ENCODE results near the gene MFRP. TPM values are rescaled to one million over a fixed set of nuclear protein-coding genes. Genes with fewer than 3 reads are reported as not detected.

The MFRP gene
- total RNA-seq, 1 experiment from 2014 or later = not detected

DNA sequence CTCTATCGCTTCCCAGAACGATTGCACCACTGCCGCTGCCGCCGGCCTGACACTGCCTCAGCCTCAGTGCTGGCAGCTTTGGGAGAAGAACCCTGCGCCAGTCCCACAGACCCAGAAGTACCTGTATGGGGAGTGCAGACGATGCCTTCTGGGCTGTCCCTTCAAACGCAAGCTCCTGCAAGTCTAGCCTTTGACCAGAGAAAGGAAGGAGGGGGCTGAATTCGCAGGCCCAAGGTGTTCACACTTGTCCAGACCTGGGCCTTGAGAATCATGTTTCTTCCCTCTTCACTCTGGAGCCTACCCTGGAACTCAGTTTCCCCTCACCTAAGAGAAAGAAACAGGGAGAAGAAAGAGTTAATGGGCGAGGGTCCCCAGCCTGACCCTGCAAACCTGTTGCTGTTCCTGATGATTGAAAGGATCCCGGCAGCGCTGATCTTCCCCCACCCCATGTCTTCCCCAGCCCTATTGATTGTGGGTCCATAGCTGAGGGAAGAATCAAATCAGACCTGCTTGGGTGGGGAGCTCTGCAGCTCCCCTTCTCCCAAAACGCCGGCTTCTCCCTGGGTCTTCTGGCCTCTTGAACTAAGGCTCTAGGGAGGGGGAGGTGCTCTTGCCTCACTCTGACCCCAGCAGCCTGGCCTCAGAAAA lies 28.8 kb downstream of the MFRP start:
- H2AFZ ChIP-seq (ENCODE audit: low read length) = 0 out of 2 replicates have a peak overlapping the region, but pooled peaks have one; percentile 25
- peak overlapping the region; percentile 71 for H3K4me2 ChIP-seq (ENCODE audit: low read length)
- CTCF ChIA-PET = interaction anchor here (0.5 kb wide), 1 partner anchor 10 kb away, joined by 3 read pairs; no protein-coding TSS in a partner anchor
- H4K20me1 ChIP-seq (ENCODE audit: low read length) = 0 out of 2 replicates have a peak, but pooled peaks cover 5% of the 10 kb centered on the region
- H3K79me2 ChIP-seq (ENCODE audit: low read length) = peaks cover 29% of the 10 kb centered on the region
- TF ChIP-seq EZH2 (IDR thresholded peaks at IDR 0.05; ENCODE audit: low read length, unreplicated experiment) (no peak), EZH2phosphoT487 (IDR thresholded peaks at IDR 0.05; ENCODE audit: borderline replicate concordance, low read length) (no peak)
- TF ChIP-seq, protein P1, sequence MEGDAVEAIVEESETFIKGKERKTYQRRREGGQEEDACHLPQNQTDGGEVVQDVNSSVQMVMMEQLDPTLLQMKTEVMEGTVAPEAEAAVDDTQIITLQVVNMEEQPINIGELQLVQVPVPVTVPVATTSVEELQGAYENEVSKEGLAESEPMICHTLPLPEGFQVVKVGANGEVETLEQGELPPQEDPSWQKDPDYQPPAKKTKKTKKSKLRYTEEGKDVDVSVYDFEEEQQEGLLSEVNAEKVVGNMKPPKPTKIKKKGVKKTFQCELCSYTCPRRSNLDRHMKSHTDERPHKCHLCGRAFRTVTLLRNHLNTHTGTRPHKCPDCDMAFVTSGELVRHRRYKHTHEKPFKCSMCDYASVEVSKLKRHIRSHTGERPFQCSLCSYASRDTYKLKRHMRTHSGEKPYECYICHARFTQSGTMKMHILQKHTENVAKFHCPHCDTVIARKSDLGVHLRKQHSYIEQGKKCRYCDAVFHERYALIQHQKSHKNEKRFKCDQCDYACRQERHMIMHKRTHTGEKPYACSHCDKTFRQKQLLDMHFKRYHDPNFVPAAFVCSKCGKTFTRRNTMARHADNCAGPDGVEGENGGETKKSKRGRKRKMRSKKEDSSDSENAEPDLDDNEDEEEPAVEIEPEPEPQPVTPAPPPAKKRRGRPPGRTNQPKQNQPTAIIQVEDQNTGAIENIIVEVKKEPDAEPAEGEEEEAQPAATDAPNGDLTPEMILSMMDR (conservative IDR thresholded peaks at IDR 0.05; ENCODE audit: low read depth, low read length) = no peak
- DNase-seq (no peak), ATAC-seq (no peak)
- no peak overlapping the region; the same call in 1 of the 2 replicates for H3K9ac ChIP-seq (ENCODE audit: low read length)
- intact Hi-C loops (cut with micrococcal nuclease) = no loop called here
- no peaks in the 10 kb centered on the region for H3K9me3 ChIP-seq (ENCODE audit: low read length)
- no peaks in the 10 kb centered on the region for H3F3A ChIP-seq (ENCODE audit: low read length, unreplicated experiment)
- H3K4me3 ChIP-seq (ENCODE audit: low read length) = peak overlapping the region; percentile 43; the same call in 1 of the 2 replicates
- H3K27ac ChIP-seq (ENCODE audit: low read length) = peak overlapping the region; percentile 64
- H3K9me2 ChIP-seq (replicated peaks; ENCODE audit: low read length) = no peaks in the 10 kb centered on the region
- H3K4me1 ChIP-seq (ENCODE audit: insufficient read depth, low read length) = peaks cover 50% of the 10 kb centered on the region
- no peaks in the 10 kb centered on the region for H3K27me3 ChIP-seq (ENCODE audit: low read length)
- BruUV-seq (replicated peaks) = no TSS peak
- POLR2A ChIA-PET (ENCODE audit: unreplicated experiment) = interaction anchor here (0.5 to 0.6 kb wide), 2 partner anchors 21 to 43 kb away, joined by 3 to 18 read pairs; no protein-coding TSS in a partner anchor
- peaks cover 19% of the 10 kb centered on the region for H3K36me3 ChIP-seq (ENCODE audit: low read depth, low read length)

DNA sequence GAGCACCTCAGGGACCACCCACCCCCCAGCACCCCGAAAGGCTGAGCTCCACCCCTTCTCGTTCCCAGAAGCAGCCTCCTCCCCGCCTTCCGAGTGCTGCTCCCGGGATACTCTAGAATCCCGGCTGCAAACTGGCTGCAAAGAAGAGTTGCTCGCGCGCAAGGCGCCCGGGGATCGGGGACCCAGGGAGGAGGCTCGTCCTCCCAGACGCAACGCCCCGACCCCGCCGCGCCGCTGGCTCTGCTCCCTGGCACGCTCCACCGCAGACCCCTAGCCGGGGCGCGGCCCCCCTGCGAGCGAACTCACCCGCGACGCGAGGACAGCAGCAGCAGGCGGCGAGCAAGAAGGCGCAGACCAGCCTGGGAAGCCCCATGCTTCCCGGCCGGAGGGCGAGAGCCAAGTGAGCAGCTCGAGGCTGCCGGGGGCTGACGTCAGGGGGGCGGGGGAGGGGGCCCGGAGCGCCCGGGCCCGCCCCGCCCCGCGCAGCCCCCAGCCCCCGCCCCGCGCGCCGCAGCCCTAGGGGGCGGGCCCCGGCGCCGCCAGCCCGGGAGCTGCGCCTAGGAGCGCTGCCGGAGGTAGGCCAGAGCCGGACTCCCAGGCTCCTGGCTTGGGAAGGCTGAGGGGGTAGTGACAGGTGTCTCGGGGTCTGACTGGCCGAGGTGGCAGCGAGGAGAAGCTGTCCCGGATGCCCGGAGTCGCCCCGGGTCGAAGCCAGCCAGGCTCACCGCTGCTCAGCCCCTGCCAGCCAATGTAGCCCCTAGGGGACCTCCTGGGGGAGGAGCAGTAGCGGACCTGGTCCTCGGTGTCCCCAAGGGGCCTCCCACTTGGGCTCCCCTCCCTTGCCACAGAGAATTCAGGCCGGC lies 29.5 kb downstream of the MFRP start, which contains the start of gene MCAM:
Gene MCAM, minus strand, starts transcription at position 402 of the 863 bp plus-strand sequence. Its CDS starts 29 bp downstream, at position 373.
- H2AFZ ChIP-seq (ENCODE audit: low read length) = peak within 1 kb of the TSS; percentile 71
- no peaks in the 10 kb centered on the region for H3K9me2 ChIP-seq (replicated peaks; ENCODE audit: low read length)
- ATAC-seq = peak; percentile 11
- H3K79me2 ChIP-seq (ENCODE audit: low read length) = peaks cover 29% of the 10 kb centered on the region
- H3K27me3 ChIP-seq (ENCODE audit: low read length) = no peaks in the 10 kb centered on the region
- H3K4me2 ChIP-seq (ENCODE audit: low read length) = peak within 1 kb of the TSS; percentile 94
- no peaks in the 10 kb centered on the region for H3F3A ChIP-seq (ENCODE audit: low read length, unreplicated experiment)
- 0 out of 2 replicates have a peak, but pooled peaks cover 5% of the 10 kb centered on the region for H4K20me1 ChIP-seq (ENCODE audit: low read length)
- ChIA-PET CTCF (no interaction called here), POLR2A (ENCODE audit: unreplicated experiment) (interaction anchor here (0.5 to 0.7 kb wide), 2 partner anchors 44 to 142 kb away, joined by 3 read pairs; no protein-coding TSS in a partner anchor)
- H3K4me3 ChIP-seq (ENCODE audit: low read length) = peak within 1 kb of the TSS; percentile 92
- H3K9ac ChIP-seq (ENCODE audit: low read length) = peak within 1 kb of the TSS; percentile 63
- TF ChIP-seq, protein P1 (conservative IDR thresholded peaks at IDR 0.05; ENCODE audit: low read depth, low read length) = no peak
- no peak for TF ChIP-seq EZH2phosphoT487 (IDR thresholded peaks at IDR 0.05; ENCODE audit: borderline replicate concordance, low read length)
- TF ChIP-seq EZH2 (IDR thresholded peaks at IDR 0.05; ENCODE audit: low read length, unreplicated experiment) = no peak
- H3K27ac ChIP-seq (ENCODE audit: low read length) = peak within 1 kb of the TSS; percentile 64
- intact Hi-C loops (cut with micrococcal nuclease) = no loop called here
- H3K36me3 ChIP-seq (ENCODE audit: low read depth, low read length) = peaks cover 25% of the 10 kb centered on the region
- H3K4me1 ChIP-seq (ENCODE audit: insufficient read depth, low read length) = peaks cover 43% of the 10 kb centered on the region
- no TSS peak for BruUV-seq (replicated peaks)
- no peaks in the 10 kb centered on the region for H3K9me3 ChIP-seq (ENCODE audit: low read length)
- DNase-seq = peak; percentile 53
